Keratinocyte (primary cell): ENCODE results near the gene KCNG3. TPM values are rescaled to one million over a fixed set of nuclear protein-coding genes. Genes with fewer than 3 reads are reported as not detected.

Experiments
- DNase-seq: peaks from one replicate; pipeline ENCODE4 v3.0.0-alpha.2; 2011; ENCODE audit warnings: low read depth, missing footprints, low spot score
- FAIRE-seq: peaks from 2 replicates; lab custom pipeline; 2011; peaks lifted over from hg19 to GRCh38; lab: Jason Lieb, UNC
- H2AFZ ChIP-seq: 2 replicates; pipeline ENCODE4 v1.6.0; 2012; ENCODE audit warnings: low read length, control low read depth, inconsistent platforms; ENCODE audit not compliant: control insufficient read depth
- H3K27ac ChIP-seq: 2 replicates; pipeline ENCODE4 v1.5.1; 2011; ENCODE audit warnings: low read length; ENCODE audit not compliant: control insufficient read depth, insufficient read depth
- H3K27me3 ChIP-seq: 3 replicates; pipeline ENCODE4 v1.6.0; 2011; ENCODE audit warnings: low read length; ENCODE audit not compliant: control insufficient read depth, insufficient read depth; ENCODE audit errors: extremely low read depth
- H3K36me3 ChIP-seq, 2 experiments: 2 replicates in 1 of 2; 3 replicates in 1 of 2; pipeline ENCODE4 v1.5.1; 2011; ENCODE audit warnings: low read length in 2 of 2, mild to moderate bottlenecking in 1 of 2; ENCODE audit not compliant: control insufficient read depth in 2 of 2, insufficient read depth in 2 of 2; ENCODE audit errors: extremely low read depth in 1 of 2
- H3K4me1 ChIP-seq: 3 replicates; pipeline ENCODE4 v1.5.1; 2011; ENCODE audit warnings: low read length; ENCODE audit not compliant: control insufficient read depth, insufficient read depth; ENCODE audit errors: extremely low read depth
- H3K4me2 ChIP-seq: 3 replicates; pipeline ENCODE4 v1.6.0; 2011; ENCODE audit warnings: low read depth, low read length; ENCODE audit not compliant: control insufficient read depth, insufficient read depth; ENCODE audit errors: extremely low read depth
- H3K4me3 ChIP-seq, 3 experiments: fragments of 200-600 bp in 1 of 3; sonication (generic) in 1 of 3; 2 replicates in 2 of 3; 3 replicates in 1 of 3; pipeline ENCODE4 v1.5.1; 2011 to 2016; ENCODE audit warnings: low read length in 3 of 3, mild to moderate bottlenecking in 3 of 3, control low read depth in 2 of 3, inconsistent platforms in 1 of 3, low read depth in 1 of 3, mixed read lengths in 1 of 3, mixed run types in 1 of 3, moderate library complexity in 1 of 3; ENCODE audit not compliant: control insufficient read depth in 2 of 3, insufficient read depth in 2 of 3; ENCODE audit errors: extremely low read depth in 1 of 3
- H3K79me2 ChIP-seq: 2 replicates; pipeline ENCODE4 v1.6.0; 2012; ENCODE audit warnings: low read length; ENCODE audit not compliant: control insufficient read depth, insufficient read depth
- H3K9ac ChIP-seq: 3 replicates; pipeline ENCODE4 v1.6.0; 2011; ENCODE audit warnings: low read length; ENCODE audit not compliant: control insufficient read depth, insufficient read depth; ENCODE audit errors: extremely low read depth
- H3K9me1 ChIP-seq: 3 replicates; pipeline ENCODE4 v1.6.0; 2011; ENCODE audit warnings: low read length; ENCODE audit not compliant: control insufficient read depth, insufficient read depth; ENCODE audit errors: extremely low read depth
- H3K9me3 ChIP-seq: 2 replicates; pipeline ENCODE4 v1.5.1; 2012; ENCODE audit warnings: low read depth, low read length; ENCODE audit not compliant: control insufficient read depth
- H4K20me1 ChIP-seq: 3 replicates; pipeline ENCODE4 v1.6.0; 2011; ENCODE audit warnings: low read length; ENCODE audit not compliant: control insufficient read depth, insufficient read depth; ENCODE audit errors: extremely low read depth
- CTCF ChIP-seq, 3 experiments: IDR thresholded peaks in 1 of 3; conservative IDR thresholded peaks in 1 of 3; optimal IDR thresholded peaks in 1 of 3; 2 replicates in 2 of 3; 3 replicates in 1 of 3; pipeline versions ENCODE3 to v1.5.1; 2011; ENCODE audit warnings: low read length in 3 of 3, mild to moderate bottlenecking in 3 of 3, moderate library complexity in 2 of 3, control low read depth in 1 of 3, inconsistent platforms in 1 of 3; ENCODE audit not compliant: insufficient read depth in 2 of 3; ENCODE audit errors: extremely low read depth in 1 of 3
- EZH2 ChIP-seq: IDR thresholded peaks from one replicate; pipeline ENCODE4 v1.6.1; 2012; ENCODE audit warnings: inconsistent platforms, mild to moderate bottlenecking, low read length, moderate library complexity
- dilution Hi-C: fragments of 300-500 bp; cut with MboI; formaldehyde crosslinking; loops from one replicate; pipeline ENCODE4 v1.7.0; 2020; ENCODE audit warnings: low sequenced_read_pairs; ENCODE audit not compliant: extremely low pct_ligation_motif_present
- polyA plus RNA-seq, 5 experiments: library from polyadenylated mRNA; depleted of rRNA in 3 of 5; stranded (reverse) in 3 of 5; stranded (forward) in 1 of 5; unstranded in 1 of 5; fragments of >200 nt; gene quantifications; 1 replicate in 1 of 5; 2 replicates in 3 of 5; 3 replicates in 1 of 5; pipeline versions ENCODE4 v1.2.1 to v1.2.3, GENCODE V29; 2011 to 2012; ENCODE audit warnings: missing spikeins in 2 of 5, low read depth in 1 of 5, low replicate concordance in 1 of 5

The KCNG3 gene
- polyA plus RNA-seq, 1 donor (not counting 4 experiments of a cell fraction or from before 2014, with no cell fraction given) = not detected

DNA sequence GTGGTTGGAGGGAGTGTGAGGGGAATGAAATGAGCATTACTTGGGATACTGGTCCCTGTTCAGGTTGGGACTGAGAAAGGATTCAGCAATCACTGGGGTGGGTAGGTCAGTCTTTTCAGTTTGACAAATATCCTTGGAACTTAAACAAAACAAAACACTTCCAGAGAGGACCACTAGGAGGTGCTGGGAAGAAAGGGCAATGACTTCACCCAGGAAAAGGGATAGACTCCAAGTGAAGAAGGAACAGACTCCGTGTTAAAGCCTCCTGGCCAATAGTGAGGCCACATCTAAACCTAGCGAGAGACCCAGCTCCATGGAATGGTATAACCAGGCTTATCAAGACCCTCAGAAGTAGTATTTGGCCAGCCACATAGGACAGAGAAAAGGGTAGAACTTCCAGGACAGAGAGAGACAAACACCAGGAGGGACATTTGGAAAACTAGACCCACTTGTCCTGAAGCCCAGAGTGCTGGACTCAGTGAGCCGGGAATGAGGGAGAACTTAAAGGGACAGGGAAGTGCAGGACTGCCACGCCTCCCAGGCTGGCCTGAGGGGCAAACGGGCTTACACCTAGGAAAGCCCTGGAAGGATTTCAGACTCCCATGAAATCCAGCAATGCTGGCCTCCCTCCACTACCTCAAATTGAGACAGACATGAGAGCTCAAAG, 19.6 kb upstream of the KCNG3 start:
- Histone ChIP-seq H3K4me3 (no peak overlapping the region), H3K9me3 (no peaks in the 10 kb centered on the region), H3K27ac (no peak overlapping the region), H3K4me2 (no peak overlapping the region), H3K79me2 (no peaks in the 10 kb centered on the region), H2AFZ (peak overlapping the region; percentile 58), H3K9ac (no peak overlapping the region), H3K27me3 (no peaks in the 10 kb centered on the region), H3K4me1 (no peaks in the 10 kb centered on the region), H3K36me3 (no peaks in the 10 kb centered on the region), H4K20me1 (no peaks in the 10 kb centered on the region), H3K9me1 (no peaks in the 10 kb centered on the region)
- dilution Hi-C loops = no loop called here
- DNase-seq = no peak
- peak; percentile 56 for FAIRE-seq
- TF ChIP-seq EZH2 (no peak), CTCF (optimal IDR thresholded peaks at IDR 0.05 in 1 of 3, IDR thresholded peaks at IDR 0.05 in 1 of 3, conservative IDR thresholded peaks at IDR 0.05 in 1 of 3; ENCODE audit: extremely low read depth in 1 of 3, insufficient read depth in 2 of 3, low read length in 3 of 3) (peak; percentile 62 to 78 (median 69))

- Histone ChIP-seq H3K4me2 (no peak overlapping the region), H3K9me1 (no peaks in the 10 kb centered on the region), H3K27ac (no peak overlapping the region), H3K36me3 (no peaks in the 10 kb centered on the region), H3K4me3 (no peak overlapping the region), H4K20me1 (no peaks in the 10 kb centered on the region), H3K4me1 (no peaks in the 10 kb centered on the region), H3K9me3 (no peaks in the 10 kb centered on the region), H2AFZ (no peak overlapping the region), H3K27me3 (no peaks in the 10 kb centered on the region), H3K79me2 (no peaks in the 10 kb centered on the region), H3K9ac (no peak overlapping the region)
- TF ChIP-seq CTCF (optimal IDR thresholded peaks at IDR 0.05 in 1 of 3, IDR thresholded peaks at IDR 0.05 in 1 of 3, conservative IDR thresholded peaks at IDR 0.05 in 1 of 3; ENCODE audit: extremely low read depth in 1 of 3, insufficient read depth in 2 of 3, low read length in 3 of 3) (no peak), EZH2 (no peak)
- no peak for FAIRE-seq
- dilution Hi-C loops = no loop called here
- DNase-seq = no peak
These were observed 16.9 kb upstream of the KCNG3 start for GRCh38 chr2:42510608-42511243.
